Measurements from ENCODE around the gene PCSK6.

PCSK6 gene

GRCh38 chr15:101532865-101533264, 43.4 kb upstream of the PCSK6 start:
- no peaks in the 10 kb centered on the region for H3K27me3 ChIP-seq (ENCODE audit: control insufficient read depth, insufficient read depth, low read length)
- no peaks in the 10 kb centered on the region for H3K36me3 ChIP-seq (ENCODE audit: control insufficient read depth, insufficient read depth, low read length)
- H3K4me3 ChIP-seq (ENCODE audit: low read length), result no peak overlapping the region
- WGBS (ENCODE audit: insufficient coverage, insufficient read length), result no CpG with 5 or more reads among the region's 6 CpGs
- H3K27ac ChIP-seq (ENCODE audit: low read length), result no peak overlapping the region
- no peaks in the 10 kb centered on the region for H3K4me1 ChIP-seq (ENCODE audit: control insufficient read depth, insufficient read depth, low read length)
- no peak for DNase-seq (ENCODE audit: low read depth, low spot score)
- H3K9me3 ChIP-seq (ENCODE audit: control insufficient read depth, insufficient read depth, low read length), result no peaks in the 10 kb centered on the region

- no peak overlapping the region for H3K27ac ChIP-seq (ENCODE audit: low read length)
- no peak overlapping the region for H3K4me3 ChIP-seq (ENCODE audit: low read length)
- H3K36me3 ChIP-seq (ENCODE audit: control insufficient read depth, insufficient read depth, low read length), result no peaks in the 10 kb centered on the region
- no peaks in the 10 kb centered on the region for H3K9me3 ChIP-seq (ENCODE audit: control insufficient read depth, insufficient read depth, low read length)
- DNase-seq (ENCODE audit: low read depth, low spot score), result no peak
- no CpG with 5 or more reads among the region's 13 CpGs for WGBS (ENCODE audit: insufficient coverage, insufficient read length)
- 0 out of 2 replicates have a peak, but pooled peaks cover 2% of the 10 kb centered on the region for H3K4me1 ChIP-seq (ENCODE audit: control insufficient read depth, insufficient read depth, low read length)
- H3K27me3 ChIP-seq (ENCODE audit: control insufficient read depth, insufficient read depth, low read length), result no peaks in the 10 kb centered on the region
Measured at GRCh38 chr15:101531170-101531569, 41.7 kb upstream of the PCSK6 start.

GRCh38 chr15:101530224-101530958, 40.9 kb upstream of the PCSK6 start:
- no peaks in the 10 kb centered on the region for H3K36me3 ChIP-seq (ENCODE audit: control insufficient read depth, insufficient read depth, low read length)
- DNase-seq (ENCODE audit: low read depth, low spot score), result no peak
- no CpG with 5 or more reads among the region's 17 CpGs for WGBS (ENCODE audit: insufficient coverage, insufficient read length)
- H3K27me3 ChIP-seq (ENCODE audit: control insufficient read depth, insufficient read depth, low read length), result no peaks in the 10 kb centered on the region
- 0 out of 2 replicates have a peak, but pooled peaks cover 2% of the 10 kb centered on the region for H3K4me1 ChIP-seq (ENCODE audit: control insufficient read depth, insufficient read depth, low read length)
- no peak overlapping the region for H3K4me3 ChIP-seq (ENCODE audit: low read length)
- H3K9me3 ChIP-seq (ENCODE audit: control insufficient read depth, insufficient read depth, low read length), result no peaks in the 10 kb centered on the region
- no peak overlapping the region for H3K27ac ChIP-seq (ENCODE audit: low read length)

DNA sequence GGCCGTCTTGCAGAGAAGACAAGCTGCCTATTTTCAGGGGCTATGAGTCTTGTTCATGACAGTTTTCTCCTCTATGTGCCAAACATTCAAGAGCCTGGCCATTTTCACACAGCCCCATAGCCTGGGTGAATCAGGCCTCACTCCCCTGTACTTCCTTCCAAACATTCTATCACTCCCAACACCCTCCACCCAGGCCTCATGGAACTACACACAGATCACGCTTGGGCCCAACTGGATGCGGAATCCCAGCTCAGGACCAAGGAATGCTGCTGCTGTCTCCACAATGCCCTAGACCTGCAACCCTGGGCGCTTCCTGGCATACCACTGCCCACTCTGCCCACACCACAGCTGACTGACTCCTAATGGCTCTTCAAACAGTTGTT, 39.4 kb upstream of the PCSK6 start:
- no peaks in the 10 kb centered on the region for H3K27me3 ChIP-seq (ENCODE audit: control insufficient read depth, insufficient read depth, low read length)
- H3K27ac ChIP-seq (ENCODE audit: low read length), result no peak overlapping the region
- H3K36me3 ChIP-seq (ENCODE audit: control insufficient read depth, insufficient read depth, low read length), result no peaks in the 10 kb centered on the region
- no CpG with 5 or more reads among the region's 4 CpGs for WGBS (ENCODE audit: insufficient coverage, insufficient read length)
- no peak for DNase-seq (ENCODE audit: low read depth, low spot score)
- 0 out of 2 replicates have a peak, but pooled peaks cover 2% of the 10 kb centered on the region for H3K4me1 ChIP-seq (ENCODE audit: control insufficient read depth, insufficient read depth, low read length)
- H3K4me3 ChIP-seq (ENCODE audit: low read length), result no peak overlapping the region
- H3K9me3 ChIP-seq (ENCODE audit: control insufficient read depth, insufficient read depth, low read length), result no peaks in the 10 kb centered on the region

GRCh38 chr15:101528108-101528916, 38.8 kb upstream of the PCSK6 start:
- 0 out of 2 replicates have a peak, but pooled peaks cover 2% of the 10 kb centered on the region for H3K4me1 ChIP-seq (ENCODE audit: control insufficient read depth, insufficient read depth, low read length)
- no peaks in the 10 kb centered on the region for H3K9me3 ChIP-seq (ENCODE audit: control insufficient read depth, insufficient read depth, low read length)
- H3K27me3 ChIP-seq (ENCODE audit: control insufficient read depth, insufficient read depth, low read length), result no peaks in the 10 kb centered on the region
- H3K36me3 ChIP-seq (ENCODE audit: control insufficient read depth, insufficient read depth, low read length), result no peaks in the 10 kb centered on the region
- no CpG with 5 or more reads among the region's 18 CpGs for WGBS (ENCODE audit: insufficient coverage, insufficient read length)
- H3K27ac ChIP-seq (ENCODE audit: low read length), result no peak overlapping the region
- DNase-seq (ENCODE audit: low read depth, low spot score), result no peak
- H3K4me3 ChIP-seq (ENCODE audit: low read length), result no peak overlapping the region

- WGBS (ENCODE audit: insufficient coverage, insufficient read length), result no CpG with 5 or more reads among the region's 7 CpGs
- Histone ChIP-seq H3K4me1 (ENCODE audit: control insufficient read depth, insufficient read depth, low read length) (0 out of 2 replicates have a peak, but pooled peaks cover 2% of the 10 kb centered on the region), H3K27ac (ENCODE audit: low read length) (no peak overlapping the region), H3K4me3 (ENCODE audit: low read length) (no peak overlapping the region), H3K27me3 (ENCODE audit: control insufficient read depth, insufficient read depth, low read length) (no peaks in the 10 kb centered on the region), H3K36me3 (ENCODE audit: control insufficient read depth, insufficient read depth, low read length) (no peaks in the 10 kb centered on the region), H3K9me3 (ENCODE audit: control insufficient read depth, insufficient read depth, low read length) (no peaks in the 10 kb centered on the region)
- no peak for DNase-seq (ENCODE audit: low read depth, low spot score)
Measured at GRCh38 chr15:101526890-101527289, 37.4 kb upstream of the PCSK6 start.

DNA sequence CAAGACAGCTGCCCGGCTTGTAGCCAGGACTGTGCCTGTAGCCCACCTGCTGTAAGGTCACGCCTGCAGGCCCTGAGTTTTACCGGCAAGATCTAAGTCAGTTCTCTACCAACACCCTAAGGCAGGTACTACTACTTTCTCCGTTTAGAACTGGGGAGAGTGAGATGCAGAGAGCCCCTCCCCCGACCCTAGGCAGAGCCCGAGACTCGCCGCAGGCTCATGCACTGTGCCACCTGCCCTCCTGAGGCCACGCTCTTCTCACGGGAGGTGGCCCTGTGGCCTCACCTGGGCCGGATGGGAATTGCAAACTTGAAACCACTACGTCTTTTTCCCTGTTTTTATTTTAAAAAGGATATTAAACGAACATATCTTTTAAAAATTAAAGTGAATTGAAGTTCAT, 36.9 kb upstream of the PCSK6 start:
- WGBS (ENCODE audit: insufficient coverage, insufficient read length), result no CpG with 5 or more reads among the region's 13 CpGs

GRCh38 chr15:101526021-101526420, 36.5 kb upstream of the PCSK6 start:
- Histone ChIP-seq H3K9me3 (ENCODE audit: control insufficient read depth, insufficient read depth, low read length) (no peaks in the 10 kb centered on the region), H3K4me1 (ENCODE audit: control insufficient read depth, insufficient read depth, low read length) (0 out of 2 replicates have a peak, but pooled peaks cover 2% of the 10 kb centered on the region), H3K36me3 (ENCODE audit: control insufficient read depth, insufficient read depth, low read length) (no peaks in the 10 kb centered on the region), H3K27ac (ENCODE audit: low read length) (no peak overlapping the region), H3K27me3 (ENCODE audit: control insufficient read depth, insufficient read depth, low read length) (no peaks in the 10 kb centered on the region), H3K4me3 (ENCODE audit: low read length) (no peak overlapping the region)
- no CpG with 5 or more reads among the region's 8 CpGs for WGBS (ENCODE audit: insufficient coverage, insufficient read length)
- no peak for DNase-seq (ENCODE audit: low read depth, low spot score)

More for the DNA sequence above, 36.9 kb upstream of the PCSK6 start:
- DNase-seq (ENCODE audit: low read depth, low spot score), result no peak
- Histone ChIP-seq H3K4me1 (ENCODE audit: control insufficient read depth, insufficient read depth, low read length) (0 out of 2 replicates have a peak, but pooled peaks cover 2% of the 10 kb centered on the region), H3K9me3 (ENCODE audit: control insufficient read depth, insufficient read depth, low read length) (no peaks in the 10 kb centered on the region), H3K27me3 (ENCODE audit: control insufficient read depth, insufficient read depth, low read length) (no peaks in the 10 kb centered on the region), H3K27ac (ENCODE audit: low read length) (no peak overlapping the region), H3K36me3 (ENCODE audit: control insufficient read depth, insufficient read depth, low read length) (no peaks in the 10 kb centered on the region), H3K4me3 (ENCODE audit: low read length) (no peak overlapping the region)

GRCh38 chr15:101525087-101525669, 35.7 kb upstream of the PCSK6 start:
- Histone ChIP-seq H3K27ac (ENCODE audit: low read length) (no peak overlapping the region), H3K36me3 (ENCODE audit: control insufficient read depth, insufficient read depth, low read length) (no peaks in the 10 kb centered on the region), H3K4me3 (ENCODE audit: low read length) (no peak overlapping the region), H3K4me1 (ENCODE audit: control insufficient read depth, insufficient read depth, low read length) (0 out of 2 replicates have a peak, but pooled peaks cover 2% of the 10 kb centered on the region), H3K9me3 (ENCODE audit: control insufficient read depth, insufficient read depth, low read length) (no peaks in the 10 kb centered on the region), H3K27me3 (ENCODE audit: control insufficient read depth, insufficient read depth, low read length) (no peaks in the 10 kb centered on the region)
- no peak for DNase-seq (ENCODE audit: low read depth, low spot score)
- WGBS (ENCODE audit: insufficient coverage, insufficient read length), result no CpG with 5 or more reads among the region's 10 CpGs

GRCh38 chr15:101523560-101523940, 34.0 kb upstream of the PCSK6 start:
- H3K4me1 ChIP-seq (ENCODE audit: control insufficient read depth, insufficient read depth, low read length), result 0 out of 2 replicates have a peak, but pooled peaks cover 2% of the 10 kb centered on the region
- no peak for DNase-seq (ENCODE audit: low read depth, low spot score)
- no peaks in the 10 kb centered on the region for H3K27me3 ChIP-seq (ENCODE audit: control insufficient read depth, insufficient read depth, low read length)
- H3K9me3 ChIP-seq (ENCODE audit: control insufficient read depth, insufficient read depth, low read length), result no peaks in the 10 kb centered on the region
- no peaks in the 10 kb centered on the region for H3K36me3 ChIP-seq (ENCODE audit: control insufficient read depth, insufficient read depth, low read length)
- no peak overlapping the region for H3K4me3 ChIP-seq (ENCODE audit: low read length)
- no CpG with 5 or more reads among the region's 8 CpGs for WGBS (ENCODE audit: insufficient coverage, insufficient read length)
- no peak overlapping the region for H3K27ac ChIP-seq (ENCODE audit: low read length)

Measured in iPS DF 6.9 (cell line).